HUES48 (cell line): ENCODE data around the gene POFUT2.

Experiments
- H3K27ac ChIP-seq: one replicate; pipeline ENCODE4 v1.7.0; 2013; ENCODE audit warnings: low read depth, low read length, inconsistent platforms
- H3K27me3 ChIP-seq: 2 replicates; pipeline ENCODE4 v1.6.1; 2013; ENCODE audit warnings: mild to moderate bottlenecking, low read length; ENCODE audit not compliant: control insufficient read depth, insufficient read depth
- H3K36me3 ChIP-seq: 2 replicates; pipeline ENCODE4 v1.6.1; 2013; ENCODE audit warnings: low read length; ENCODE audit not compliant: control insufficient read depth, insufficient read depth
- H3K4me1 ChIP-seq: 2 replicates; pipeline ENCODE4 v1.6.1; 2013; ENCODE audit warnings: mild to moderate bottlenecking, low read length; ENCODE audit not compliant: control insufficient read depth, insufficient read depth
- H3K4me3 ChIP-seq: 2 replicates; pipeline ENCODE4 v1.5.1; 2013; ENCODE audit warnings: mild to moderate bottlenecking, low read depth, low read length
- H3K9ac ChIP-seq: 2 replicates; pipeline ENCODE4 v1.6.1; 2013; ENCODE audit warnings: mild to moderate bottlenecking, low read depth, low read length, moderate library complexity
- H3K9me3 ChIP-seq: 2 replicates; pipeline ENCODE4 v1.6.1; 2013; ENCODE audit warnings: low read length; ENCODE audit not compliant: control insufficient read depth, insufficient read depth

The POFUT2 gene

DNA sequence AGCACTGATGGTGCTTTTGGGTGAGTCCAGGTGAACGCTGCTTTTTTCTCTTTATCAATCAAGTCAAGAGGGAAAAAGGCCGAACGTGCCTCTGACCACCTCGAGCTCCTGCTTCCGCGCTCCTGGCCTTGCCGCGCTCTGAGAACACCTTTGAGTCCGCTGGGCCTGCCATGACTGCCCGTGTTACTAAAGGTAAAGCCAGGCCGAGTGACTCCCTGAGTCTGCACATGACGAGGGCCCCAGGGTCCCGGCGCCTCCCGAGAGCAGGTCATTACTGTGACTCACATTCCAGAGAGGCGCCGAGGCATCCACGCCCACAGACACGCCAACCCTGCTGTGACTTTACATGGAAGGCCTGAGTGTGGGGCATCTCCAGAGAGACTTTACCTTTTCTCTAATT, 11.1 kb downstream of the POFUT2 start:
- Histone ChIP-seq H3K36me3 (peaks cover 89% of the 10 kb centered on the region), H3K4me1 (no peaks in the 10 kb centered on the region), H3K27ac (no peak overlapping the region), H3K9ac (no peak overlapping the region), H3K4me3 (no peak overlapping the region), H3K27me3 (no peaks in the 10 kb centered on the region), H3K9me3 (no peaks in the 10 kb centered on the region; the same call in 1 of the 2 replicates)

DNA sequence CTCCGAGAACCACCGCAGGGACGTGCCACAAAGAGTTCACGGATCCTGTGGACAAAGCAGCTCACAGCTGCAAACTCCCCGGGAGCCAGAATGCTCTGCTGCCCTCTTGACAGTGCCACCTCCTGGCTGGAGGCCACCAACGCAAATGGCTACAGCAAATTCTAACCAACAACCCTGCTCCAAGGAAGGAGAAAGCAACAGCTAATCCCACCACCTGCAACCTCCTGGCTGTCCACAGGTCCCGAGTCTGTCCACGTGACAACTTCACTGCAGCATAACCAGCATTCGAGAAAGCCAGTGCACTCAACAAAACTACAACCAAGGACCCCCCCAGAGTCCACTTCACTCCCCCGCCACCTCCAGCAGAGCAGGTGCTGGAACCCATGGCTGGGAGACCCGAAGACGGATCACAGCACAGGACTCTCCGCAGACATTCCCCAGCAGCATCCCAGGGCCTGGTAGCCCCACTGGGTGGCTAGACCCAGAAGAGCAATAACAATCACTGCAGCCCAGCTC, 17.3 kb downstream of the POFUT2 start:
- no peak overlapping the region for H3K4me3 ChIP-seq
- H3K9me3 ChIP-seq, result peaks cover 4% of the 10 kb centered on the region; the same call in 1 of the 2 replicates
- no peak overlapping the region for H3K27ac ChIP-seq
- H3K27me3 ChIP-seq, result no peaks in the 10 kb centered on the region
- H3K36me3 ChIP-seq, result peaks cover 79% of the 10 kb centered on the region
- no peaks in the 10 kb centered on the region for H3K4me1 ChIP-seq
- H3K9ac ChIP-seq, result no peak overlapping the region

DNA sequence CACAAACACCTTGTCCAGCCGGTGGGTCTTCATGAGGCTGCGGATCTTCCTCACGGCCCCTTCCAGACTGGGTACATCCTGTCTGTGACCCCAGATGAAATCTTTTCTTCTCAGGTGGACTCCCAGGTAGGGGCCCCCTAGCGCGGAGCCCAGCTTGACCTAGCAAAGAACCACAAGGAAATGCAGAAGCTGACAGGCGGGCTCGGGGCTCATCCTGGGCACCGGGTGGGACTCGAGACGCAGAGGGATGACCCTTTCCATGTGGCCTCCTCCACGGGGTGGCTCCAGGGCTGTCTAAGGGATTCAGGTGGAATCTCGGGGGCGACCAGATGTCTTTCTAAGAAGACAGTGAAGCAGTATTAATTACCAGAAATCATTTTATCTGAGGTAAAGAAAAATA, 17.8 kb downstream of the POFUT2 start:
- Histone ChIP-seq H3K9me3 (peaks cover 4% of the 10 kb centered on the region; the same call in 1 of the 2 replicates), H3K27me3 (no peaks in the 10 kb centered on the region), H3K4me1 (no peaks in the 10 kb centered on the region), H3K27ac (no peak overlapping the region), H3K9ac (no peak overlapping the region), H3K4me3 (no peak overlapping the region), H3K36me3 (peaks cover 79% of the 10 kb centered on the region)

DNA sequence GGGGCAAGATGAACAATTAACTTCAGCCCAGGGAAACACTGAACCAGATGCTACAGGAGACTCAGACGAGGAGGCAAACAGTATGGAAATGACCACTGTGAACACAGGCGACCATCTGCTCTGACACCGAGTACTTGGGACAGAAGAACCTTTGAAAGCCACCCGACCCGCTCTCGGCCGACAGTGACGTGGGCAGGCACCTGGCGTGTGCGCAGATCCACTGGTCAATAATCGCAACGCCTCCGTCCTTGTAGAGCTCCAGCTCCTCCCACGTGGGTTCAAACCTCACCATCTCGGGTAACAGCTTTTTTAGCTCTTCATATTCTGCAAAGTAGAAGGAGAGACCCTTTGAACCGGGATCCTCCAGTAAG, 20.3 kb downstream of the POFUT2 start:
- Histone ChIP-seq H3K9me3 (peaks cover 4% of the 10 kb centered on the region; the same call in 1 of the 2 replicates), H3K36me3 (peaks cover 75% of the 10 kb centered on the region), H3K4me3 (no peak overlapping the region), H3K27me3 (no peaks in the 10 kb centered on the region), H3K4me1 (no peaks in the 10 kb centered on the region), H3K27ac (no peak overlapping the region), H3K9ac (no peak overlapping the region)

DNA sequence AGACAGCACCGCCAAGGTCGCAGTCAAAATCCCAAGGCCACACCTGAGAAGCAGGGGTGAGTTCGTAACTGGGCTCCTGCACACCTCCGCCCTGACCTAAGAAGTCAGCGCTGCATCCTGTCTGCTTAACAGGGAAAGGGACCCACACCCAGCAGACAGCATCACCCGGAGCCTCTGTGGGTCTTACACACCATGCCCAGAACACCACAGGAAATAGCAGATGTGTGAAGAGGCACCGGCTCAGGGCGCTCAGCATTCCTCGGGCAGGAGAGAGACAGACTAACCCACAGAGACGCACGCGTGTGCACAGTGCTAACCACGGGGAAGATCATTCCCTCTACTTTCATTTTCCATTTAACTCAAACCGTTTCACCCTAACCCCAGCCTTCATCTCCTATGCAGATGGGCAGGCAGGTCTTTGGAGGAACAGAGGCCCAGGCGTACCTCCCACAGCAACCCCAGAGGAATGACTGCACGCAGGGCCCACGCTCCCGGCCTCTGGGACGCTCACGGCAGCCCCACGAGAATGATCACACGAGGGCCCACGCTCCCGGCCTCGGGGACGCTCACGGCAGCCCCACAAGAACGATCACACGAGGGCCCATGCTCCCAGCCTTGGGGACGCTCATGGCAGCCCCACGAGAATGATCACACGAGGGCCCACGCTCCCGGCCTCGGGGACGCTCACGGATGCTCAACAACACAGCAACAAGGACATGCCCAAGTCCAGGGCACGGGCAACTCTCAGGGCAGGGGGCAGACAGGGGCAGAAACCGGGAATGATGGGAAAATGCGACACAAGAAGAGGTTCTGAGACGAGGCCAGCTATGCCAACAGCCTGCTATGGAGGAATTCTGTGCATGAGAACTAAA, 20.9 kb downstream of the POFUT2 start:
- no peaks in the 10 kb centered on the region for H3K4me1 ChIP-seq
- no peaks in the 10 kb centered on the region for H3K27me3 ChIP-seq
- no peak overlapping the region for H3K27ac ChIP-seq
- no peak overlapping the region for H3K9ac ChIP-seq
- 0 out of 2 replicates have a peak, but pooled peaks cover 4% of the 10 kb centered on the region for H3K9me3 ChIP-seq
- H3K4me3 ChIP-seq, result no peak overlapping the region
- peaks cover 69% of the 10 kb centered on the region for H3K36me3 ChIP-seq

DNA sequence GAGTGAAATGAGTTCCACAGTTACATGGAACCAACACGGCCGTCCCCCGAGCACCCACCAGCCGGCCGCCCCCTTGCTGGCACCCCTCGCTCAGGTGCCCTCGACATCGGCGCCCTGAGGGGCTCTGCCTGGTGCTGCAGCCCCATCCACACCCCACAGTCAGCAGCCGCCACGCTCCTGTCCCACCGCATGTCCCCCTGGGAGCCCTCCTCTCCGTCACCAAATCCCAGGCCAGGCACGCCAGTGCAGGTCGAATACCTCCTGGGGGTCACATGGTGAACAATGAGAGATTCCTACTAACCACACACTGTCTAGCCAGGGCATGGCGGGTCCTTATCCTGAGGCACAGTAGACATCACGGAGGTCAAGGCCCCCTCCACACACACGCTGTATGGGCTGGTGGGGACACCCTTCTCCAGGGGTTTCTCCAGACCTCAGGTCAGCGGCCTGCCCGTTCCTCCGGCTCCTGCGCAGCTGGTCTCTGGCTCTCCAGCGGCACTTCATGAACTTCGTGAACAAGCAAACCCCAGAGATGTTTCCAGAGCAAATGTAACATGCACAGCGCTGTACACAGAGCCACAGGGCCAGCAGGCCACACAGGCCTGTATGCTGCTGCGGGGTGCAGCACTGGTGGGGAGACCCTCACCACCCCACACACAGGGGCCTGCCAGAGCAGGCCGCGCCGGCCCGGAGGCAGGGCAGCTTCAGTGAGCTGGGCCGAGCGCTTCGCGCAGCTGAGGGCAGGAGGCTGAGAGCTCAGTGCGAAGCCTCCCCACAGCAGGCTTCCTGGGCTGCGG, 21.8 kb downstream of the POFUT2 start:
- Histone ChIP-seq H3K27me3 (no peaks in the 10 kb centered on the region), H3K9ac (no peak overlapping the region), H3K4me3 (no peak overlapping the region), H3K27ac (no peak overlapping the region), H3K4me1 (no peaks in the 10 kb centered on the region), H3K36me3 (peaks cover 61% of the 10 kb centered on the region), H3K9me3 (0 out of 2 replicates have a peak, but pooled peaks cover 4% of the 10 kb centered on the region)

DNA sequence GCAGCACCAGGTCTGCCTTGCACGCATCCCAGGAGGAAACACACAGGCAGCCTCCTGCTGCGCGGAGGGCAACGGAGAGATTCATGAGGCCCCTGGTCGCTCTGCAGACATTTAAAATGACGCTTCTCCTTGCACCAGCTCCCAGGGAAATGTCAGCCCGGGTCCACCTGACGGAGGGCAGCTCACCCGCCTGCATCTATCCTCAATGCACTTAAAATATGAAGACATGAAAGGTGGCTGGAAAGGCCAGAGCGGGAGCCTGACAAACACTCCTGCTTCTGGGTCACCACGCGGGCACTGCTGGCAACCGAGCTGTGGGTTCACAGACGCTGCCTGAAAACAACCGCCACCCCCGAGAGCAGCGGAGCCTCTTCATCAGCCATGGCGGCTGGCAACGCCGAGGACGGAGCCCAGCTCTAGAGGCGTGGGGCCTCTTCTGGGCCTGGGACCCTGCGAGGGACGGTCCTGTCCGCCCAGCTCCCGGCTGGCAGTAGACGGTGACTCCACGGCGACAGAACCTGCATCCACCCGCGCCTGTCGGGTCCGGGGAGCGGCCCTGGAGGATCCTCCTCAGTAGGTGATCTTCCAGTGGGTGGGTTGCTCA, 22.7 kb downstream of the POFUT2 start:
- Histone ChIP-seq H3K27ac (no peak overlapping the region), H3K27me3 (no peaks in the 10 kb centered on the region), H3K9ac (no peak overlapping the region), H3K4me1 (no peaks in the 10 kb centered on the region), H3K4me3 (no peak overlapping the region), H3K36me3 (peaks cover 52% of the 10 kb centered on the region), H3K9me3 (0 out of 2 replicates have a peak, but pooled peaks cover 4% of the 10 kb centered on the region)

DNA sequence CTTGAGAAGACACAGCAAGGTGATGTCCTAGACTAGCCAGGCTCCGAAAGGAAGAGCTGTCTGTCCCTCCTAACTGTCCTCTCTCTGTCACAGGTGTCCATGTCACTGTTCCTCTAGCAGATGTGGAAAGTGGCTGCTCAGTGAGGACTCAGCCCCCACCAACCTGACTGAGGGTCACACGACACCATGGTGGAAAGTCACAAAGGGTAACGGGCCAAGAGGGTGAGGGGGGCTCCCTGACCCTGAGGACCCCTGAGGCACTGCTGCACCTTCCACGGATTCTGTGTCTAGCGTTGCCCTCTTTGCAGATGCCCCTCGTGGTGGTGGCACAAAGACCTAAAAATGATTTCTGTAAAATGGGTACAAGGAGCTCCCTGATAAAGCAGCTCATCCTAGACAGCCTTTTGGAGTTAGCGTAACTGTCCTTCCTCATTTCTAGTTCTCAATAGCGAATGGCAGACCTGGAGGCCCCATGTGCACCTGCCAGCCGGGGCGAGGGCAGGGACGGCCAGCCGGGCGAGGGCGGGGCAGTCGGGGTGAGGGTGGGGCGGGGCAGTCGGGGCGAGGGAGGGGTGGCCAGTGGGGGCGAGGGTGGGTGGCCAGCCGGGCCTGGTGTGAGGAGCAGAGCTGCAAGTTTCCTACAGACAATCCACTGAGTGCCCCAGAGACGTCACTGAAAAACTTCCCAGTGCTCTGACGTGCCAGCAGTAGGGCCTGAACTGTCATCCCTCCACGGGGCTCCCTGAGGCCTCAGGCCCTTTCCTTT, 23.4 kb downstream of the POFUT2 start:
- no peak overlapping the region for H3K27ac ChIP-seq
- peaks cover 46% of the 10 kb centered on the region for H3K36me3 ChIP-seq
- no peak overlapping the region for H3K9ac ChIP-seq
- no peaks in the 10 kb centered on the region for H3K27me3 ChIP-seq
- H3K4me3 ChIP-seq, result no peak overlapping the region
- no peaks in the 10 kb centered on the region for H3K4me1 ChIP-seq
- no peaks in the 10 kb centered on the region for H3K9me3 ChIP-seq

DNA sequence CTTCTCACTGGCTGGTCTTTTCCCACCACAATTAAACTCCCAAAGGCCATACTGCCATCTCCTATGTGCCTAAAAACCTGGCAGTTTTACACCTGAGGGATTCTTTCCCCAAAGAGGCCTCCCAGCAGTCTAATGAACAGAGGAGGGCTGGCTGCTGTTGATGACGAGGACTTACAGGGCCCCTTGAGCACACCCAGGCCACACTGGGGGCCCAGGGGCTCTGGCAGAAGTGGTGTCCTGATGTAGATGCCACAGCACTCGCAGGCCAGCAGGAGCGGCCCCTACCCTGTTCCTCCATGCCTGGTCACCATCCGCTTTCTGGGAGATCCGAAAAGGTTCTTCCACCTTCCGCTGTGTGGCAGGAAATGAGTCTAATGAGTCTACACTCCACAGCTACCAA, 24.2 kb downstream of the POFUT2 start:
- H3K27ac ChIP-seq, result no peak overlapping the region
- no peaks in the 10 kb centered on the region for H3K27me3 ChIP-seq
- no peaks in the 10 kb centered on the region for H3K9me3 ChIP-seq
- no peak overlapping the region for H3K9ac ChIP-seq
- H3K36me3 ChIP-seq, result peaks cover 46% of the 10 kb centered on the region
- no peak overlapping the region for H3K4me3 ChIP-seq
- H3K4me1 ChIP-seq, result no peaks in the 10 kb centered on the region

DNA sequence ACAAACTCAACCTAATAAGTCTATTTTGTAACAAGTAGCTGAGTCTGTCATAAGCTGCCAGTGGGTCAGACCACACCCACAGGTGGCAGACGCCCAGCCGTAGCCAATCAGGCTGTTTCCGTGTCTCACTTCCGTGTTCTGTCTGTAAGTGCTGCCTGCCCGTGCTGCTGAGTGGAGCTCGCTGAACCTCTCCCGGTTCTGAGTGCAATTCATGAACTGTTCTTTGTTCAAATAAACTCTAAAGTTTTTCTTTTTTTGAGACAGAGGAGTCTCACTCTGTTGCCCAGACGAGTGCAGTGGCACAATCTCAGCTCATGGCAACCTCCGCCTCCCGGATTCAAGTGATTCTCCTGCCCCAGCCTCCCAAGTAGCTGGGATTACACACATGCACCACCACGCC, 25.1 kb downstream of the POFUT2 start:
- Histone ChIP-seq H3K9me3 (no peaks in the 10 kb centered on the region), H3K36me3 (peaks cover 43% of the 10 kb centered on the region), H3K27ac (no peak overlapping the region), H3K27me3 (no peaks in the 10 kb centered on the region), H3K4me1 (no peaks in the 10 kb centered on the region), H3K9ac (no peak overlapping the region), H3K4me3 (no peak overlapping the region)
